HPDE6-E6E7 (cell line): Measurements from ENCODE around the gene XPC.
"Not testable (repeated sequence)": the region's sequence is repeated elsewhere in the genome, so short reads cannot be mapped to it uniquely, and the experiment has no call there.

Experiments
- DNase-seq: peaks from one replicate; pipeline ENCODE4 v3.0.0; 2011; ENCODE audit warnings: missing footprints; ENCODE audit errors: extremely low spot score

The XPC gene

DNA sequence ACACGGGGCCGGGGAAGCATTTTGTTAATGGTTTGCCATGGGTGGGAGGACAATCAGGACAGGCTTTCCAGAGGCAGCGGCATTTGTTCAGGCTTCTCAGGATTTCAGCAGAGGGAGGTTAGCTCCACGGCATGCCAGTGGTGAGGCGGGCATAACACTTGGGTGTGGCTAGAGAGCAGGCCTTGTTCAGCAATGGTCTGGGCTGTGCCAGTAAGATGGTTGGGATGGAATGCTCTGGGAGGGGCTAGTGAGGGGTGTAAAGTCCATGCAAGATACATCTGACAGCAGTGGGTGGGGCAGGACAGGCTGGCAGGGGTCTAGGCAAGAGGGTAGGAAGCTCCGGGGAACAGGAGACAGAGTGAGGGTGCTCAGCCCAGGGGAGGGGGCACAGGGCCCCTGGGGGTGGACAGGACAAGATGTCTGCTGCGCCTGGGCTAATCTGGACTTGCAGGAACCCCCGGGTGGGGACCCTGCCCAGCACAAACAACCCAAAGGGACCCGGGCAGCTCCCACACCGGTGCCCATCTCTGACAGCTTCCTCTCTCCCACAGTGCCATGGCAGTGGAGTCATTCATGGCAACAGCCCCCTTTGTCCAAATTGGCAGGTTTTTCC, 45.1 kb downstream of the XPC start:
- DNase-seq: no peak

DNA sequence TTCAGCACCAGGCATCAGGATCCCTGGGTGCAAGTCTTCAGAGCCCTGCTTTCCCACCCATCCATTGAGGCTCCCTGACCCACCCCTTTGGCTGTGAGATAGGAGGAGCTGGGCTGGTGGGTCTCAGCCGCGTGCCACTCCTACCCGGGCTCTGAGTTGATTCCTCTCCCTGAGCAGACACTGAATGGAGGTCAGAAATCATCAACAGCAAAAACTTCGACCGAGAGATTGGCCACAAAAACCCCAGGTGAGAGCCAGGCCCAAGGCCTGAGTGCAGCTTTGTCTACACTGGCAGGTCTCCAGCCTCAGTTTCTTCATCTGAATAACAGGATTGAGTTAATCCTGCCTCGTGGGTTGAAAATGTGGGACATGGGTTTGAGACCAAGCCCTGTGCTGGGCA, 45.7 kb downstream of the XPC start:
- DNase-seq: no peak

DNA sequence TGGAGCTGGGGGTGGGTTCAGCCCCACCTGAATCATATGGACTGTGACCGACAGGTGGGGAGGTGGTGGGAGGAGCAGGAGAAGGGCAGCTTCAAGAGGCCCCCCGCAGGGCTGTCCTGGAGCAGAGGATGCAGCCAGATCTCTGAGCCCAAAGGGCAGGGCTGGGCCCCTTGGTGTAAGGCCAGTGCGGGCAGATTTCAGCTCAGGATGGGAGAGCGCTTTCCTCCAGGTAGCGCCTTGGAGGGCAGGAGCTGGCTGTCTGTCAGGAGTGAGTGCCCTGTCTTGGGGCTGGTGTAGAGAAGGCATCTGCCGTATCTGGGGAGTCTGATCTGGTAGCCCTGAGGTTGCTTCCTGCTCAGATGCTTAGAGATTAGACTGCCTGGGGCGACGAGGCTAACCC, 46.3 kb downstream of the XPC start:
- no peak for DNase-seq

GRCh38 chr3:14131134-14131533, 47.3 kb downstream of the XPC start:
- DNase-seq: no peak

DNA sequence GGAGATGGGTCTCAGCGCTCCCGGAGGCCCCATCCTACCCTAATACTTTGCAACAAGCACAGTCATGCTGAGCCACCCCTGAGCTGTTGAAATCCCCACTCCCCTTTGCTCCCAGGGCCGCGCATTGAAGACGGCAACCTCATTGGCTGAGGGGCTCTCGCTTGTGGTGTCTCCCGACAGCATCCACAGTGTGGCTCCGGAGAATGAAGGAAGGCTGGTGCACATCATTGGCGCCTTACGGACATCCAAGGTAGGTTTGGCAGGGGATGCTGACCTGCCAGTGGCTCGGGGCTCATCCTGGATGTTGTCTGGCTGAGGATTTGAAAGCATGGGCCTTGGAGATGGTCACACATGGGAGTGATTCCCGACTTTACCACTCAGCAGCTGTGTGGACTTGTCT, 47.7 kb downstream of the XPC start:
- no peak for DNase-seq

- no peak for DNase-seq
These were observed 48.2 kb downstream of the XPC start for GRCh38 chr3:14130230-14130629.

GRCh38 chr3:14129296-14129695, 49.1 kb downstream of the XPC start:
- DNase-seq: no peak

DNA sequence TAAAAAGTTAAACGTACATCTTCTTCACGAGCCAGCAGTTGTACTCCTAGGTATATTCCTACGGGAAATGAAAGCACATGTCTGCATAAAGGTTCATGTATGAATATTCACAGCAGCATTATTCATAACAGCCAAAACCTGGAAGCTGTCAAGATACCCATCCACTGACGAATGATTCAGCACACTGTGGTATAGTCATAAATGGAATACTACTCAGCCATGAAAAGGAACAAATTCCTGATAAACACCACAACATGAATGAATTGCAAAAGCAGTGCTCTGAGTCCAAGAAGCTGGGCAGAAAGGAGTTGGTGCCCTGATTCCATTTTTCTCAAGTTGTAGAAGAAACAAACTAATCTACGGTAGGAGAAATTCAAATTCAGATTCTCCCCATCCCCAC, 49.7 kb downstream of the XPC start:
- DNase-seq: no peak

DNA sequence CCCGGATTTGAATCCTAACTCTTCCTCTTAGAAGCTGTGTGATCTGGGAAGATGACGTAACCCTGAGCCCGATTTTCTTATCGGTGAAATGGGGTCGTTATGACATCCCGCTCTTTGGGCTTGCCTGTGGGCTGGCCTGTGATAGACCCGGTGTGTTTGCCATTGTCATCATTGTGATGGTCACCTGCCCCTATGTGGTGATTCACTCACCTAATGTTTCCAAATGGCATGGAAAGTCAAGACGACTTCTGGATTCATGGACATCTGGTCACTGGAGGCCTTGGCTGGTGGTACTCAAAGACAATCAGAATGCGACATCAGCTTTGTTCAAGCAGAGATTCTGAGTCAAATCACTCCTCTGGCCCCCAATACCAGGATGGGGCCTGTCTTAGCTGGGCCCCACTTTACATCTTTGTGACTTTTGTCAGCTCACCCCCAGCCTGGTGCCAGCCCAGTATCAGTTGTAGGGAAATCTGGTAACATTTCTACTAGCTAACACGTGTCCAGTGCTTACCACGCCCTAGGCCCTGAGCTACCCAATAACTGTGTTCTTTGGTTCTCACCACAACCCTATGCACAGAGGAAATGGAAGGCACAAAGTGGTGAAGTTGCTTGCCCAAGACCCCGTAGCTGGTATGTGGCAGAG, 50.8 kb downstream of the XPC start:
- no peak for DNase-seq

DNA sequence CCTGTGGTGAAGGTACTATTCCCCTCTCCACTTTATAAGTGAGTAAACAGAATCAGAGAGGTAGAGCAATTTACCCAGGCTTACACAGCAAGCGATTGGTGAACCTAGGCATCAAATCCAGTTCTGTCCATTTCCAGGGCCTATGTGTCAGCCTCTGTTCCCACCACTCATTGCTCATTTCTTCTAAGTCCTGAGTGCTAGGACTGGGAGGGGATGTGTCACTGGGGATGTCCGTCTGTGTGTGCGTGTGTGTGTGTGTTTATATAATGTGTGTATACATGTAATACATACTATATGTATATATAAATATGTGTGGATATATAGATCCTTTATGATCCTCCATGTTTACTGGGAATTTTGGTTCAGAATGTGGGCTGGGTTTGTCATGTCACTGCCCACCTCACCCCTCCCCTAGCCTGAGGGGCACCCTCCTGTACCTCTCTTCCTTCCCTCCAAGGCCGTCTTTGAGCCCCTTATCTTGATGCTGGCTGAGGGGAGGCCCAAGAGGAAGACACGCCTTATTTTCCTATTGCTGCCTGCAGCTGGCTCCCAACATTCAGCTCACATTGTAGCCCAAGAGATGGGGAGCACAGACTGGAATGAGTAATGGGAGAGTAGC, 51.4 kb downstream of the XPC start:
- DNase-seq: no peak

- DNase-seq: no peak
These were observed 52.1 kb downstream of the XPC start for GRCh38 chr3:14126017-14126886.

- peak; percentile 46 for DNase-seq
These were observed 53.0 kb downstream of the XPC start for GRCh38 chr3:14125193-14126016.

DNA sequence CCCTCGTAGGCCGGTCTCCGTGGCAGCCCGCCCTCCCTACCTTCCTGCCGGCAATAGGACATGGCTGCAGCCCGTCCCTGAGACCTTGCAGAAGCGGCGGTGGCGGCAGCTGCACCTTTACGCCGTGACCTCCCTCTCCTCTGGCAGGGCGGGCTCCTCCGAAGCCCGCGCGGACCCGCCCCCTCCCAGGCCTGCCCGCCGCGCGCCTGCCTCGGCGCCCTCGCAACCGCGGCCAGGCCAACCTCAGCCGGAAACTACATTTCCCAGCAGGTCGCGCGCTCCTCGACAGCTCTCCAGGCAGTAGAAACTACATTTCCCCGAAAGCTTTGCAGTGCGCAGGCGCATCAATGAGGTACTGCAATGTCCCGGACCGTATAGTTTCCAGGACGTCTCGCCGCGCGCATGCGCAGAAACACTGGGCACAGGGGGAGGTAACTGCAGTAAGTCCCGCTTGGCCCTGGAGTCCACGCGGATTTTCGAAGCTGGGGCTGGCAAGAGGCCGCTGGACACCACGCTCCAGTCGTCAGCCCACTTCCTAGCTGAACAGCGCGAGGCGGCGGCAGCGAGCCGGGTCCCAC, 53.7 kb downstream of the XPC start, which contains the start of the genes CHCHD4 and TMEM43:
Gene CHCHD4 (minus strand): TSS at position 256 of the 578 bp plus-strand sequence. CDS start 194 bp downstream, at position 62.
Gene TMEM43 (plus strand): TSS at position 438 of the 578 bp plus-strand sequence. CDS start 142 bp downstream, outside the sequence.
- DNase-seq: peak; percentile 81

GRCh38 chr3:14124223-14124614, 54.2 kb downstream of the XPC start:
- no peak for DNase-seq

DNA sequence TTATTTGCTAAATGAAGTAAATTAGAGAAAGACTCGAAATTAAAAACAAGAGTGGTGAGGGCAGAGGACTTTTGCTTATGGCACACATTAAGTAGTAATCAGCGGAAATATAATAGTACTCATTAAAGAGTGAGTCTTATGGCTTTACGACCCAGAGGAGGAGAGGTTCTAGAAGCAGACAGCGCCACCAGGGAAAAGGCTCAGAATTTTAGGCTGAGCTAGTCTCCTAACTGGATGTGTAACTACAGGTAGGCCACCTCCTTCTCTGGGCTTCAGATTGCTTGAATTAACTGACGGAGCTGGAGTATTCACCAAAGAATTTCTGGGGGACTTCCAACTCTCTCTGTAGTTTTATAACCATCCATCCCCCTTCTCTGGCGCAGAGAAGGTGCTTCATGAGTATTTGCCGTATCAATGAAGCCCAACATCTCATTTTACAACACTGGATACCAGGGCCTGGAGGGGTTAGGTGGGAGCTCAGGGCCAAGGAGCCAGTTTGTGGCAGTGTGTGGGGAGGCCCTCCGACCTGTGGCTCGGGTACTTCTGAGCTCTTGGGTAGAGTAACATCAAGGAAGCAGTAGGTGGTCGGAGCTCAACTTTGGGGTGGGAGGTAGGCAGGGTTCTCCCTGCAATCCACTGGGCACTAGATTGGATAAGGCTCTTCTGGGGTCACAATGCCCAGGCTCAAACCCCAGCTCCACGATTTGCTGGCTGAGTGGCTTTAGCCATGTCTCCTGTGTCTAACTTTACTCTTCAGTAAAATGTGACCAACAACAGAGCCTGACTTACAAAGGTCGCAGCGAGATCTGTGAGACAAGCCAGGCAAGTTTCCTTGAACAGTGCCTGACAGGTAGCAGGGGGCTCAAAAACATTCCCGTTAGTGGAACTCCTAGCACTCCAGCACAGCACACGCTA, 54.8 kb downstream of the XPC start:
- DNase-seq: no peak

GRCh38 chr3:14122301-14122700, 56.1 kb downstream of the XPC start:
- DNase-seq: no peak

DNA sequence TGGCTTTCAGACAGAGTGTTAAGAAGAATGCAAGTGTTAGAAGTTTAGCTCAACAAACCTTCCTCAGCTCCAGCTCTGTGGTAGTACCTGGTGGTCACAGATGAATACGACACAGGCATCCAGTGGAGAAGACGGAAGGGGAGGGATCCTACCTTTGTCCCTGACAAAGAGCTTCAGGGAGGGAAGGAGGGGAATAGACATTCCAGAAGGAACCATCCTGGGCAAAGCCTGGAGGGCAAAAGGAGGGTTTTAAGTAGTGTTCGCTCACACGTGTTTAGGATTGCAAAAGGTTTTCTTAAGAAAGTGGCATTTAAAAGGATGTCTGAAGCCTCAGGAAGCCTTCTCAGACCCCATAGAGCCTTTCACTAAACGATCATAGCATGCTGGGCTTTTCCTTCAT, 56.5 kb downstream of the XPC start:
- no peak for DNase-seq

GRCh38 chr3:14120921-14121448, 57.4 kb downstream of the XPC start:
- not testable (repeated sequence) for DNase-seq

GRCh38 chr3:14120111-14120920, 58.1 kb downstream of the XPC start:
- no peak for DNase-seq
